ENCODE data around the gene HOMEZ. TPM values are rescaled to one million over a fixed set of nuclear protein-coding genes. Genes with fewer than 3 reads are reported as not detected.
A peak's percentile ranks its signal among the peaks of the same experiment; 100 is the strongest.

The HOMEZ gene
- total and polyA plus RNA-seq, 2 of the 8 experiments (the other 6 are each of a cell fraction or from before 2014, with no cell fraction given): 9.1 to 15.9 TPM

- no peak within 1 kb of the TSS for H2BK20ac ChIP-seq (ENCODE audit: low read length)
- FAIRE-seq: no peak
- TF ChIP-seq PHF8 (conservative IDR thresholded peaks at IDR 0.05; ENCODE audit: low read depth, low read length) (no peak), ASH2L (IDR thresholded peaks at IDR 0.05; ENCODE audit: low read length) (peak; percentile 28), SP2 (IDR thresholded peaks at IDR 0.05; ENCODE audit: low read length) (no peak), SIN3A (conservative IDR thresholded peaks at IDR 0.05 in 1 of 2, IDR thresholded peaks at IDR 0.05 in 1 of 2; ENCODE audit: low read depth in 1 of 2, low read length in 2 of 2) (peak in 1 of 2 experiments; percentile 41; a peak in 1 of 4 replicates), GTF2F1 (IDR thresholded peaks at IDR 0.05; ENCODE audit: borderline replicate concordance, low read depth, low read length) (no peak), EZH2 (IDR thresholded peaks at IDR 0.05; ENCODE audit: low read depth, low read length, severe bottlenecking) (peak; percentile 18)
- TF ChIP-seq, protein P1, sequence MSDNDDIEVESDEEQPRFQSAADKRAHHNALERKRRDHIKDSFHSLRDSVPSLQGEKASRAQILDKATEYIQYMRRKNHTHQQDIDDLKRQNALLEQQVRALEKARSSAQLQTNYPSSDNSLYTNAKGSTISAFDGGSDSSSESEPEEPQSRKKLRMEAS (IDR thresholded peaks at IDR 0.05): 0 out of 2 replicates have a peak, but pooled peaks have one; percentile 19
- TF ChIP-seq, protein P2, sequence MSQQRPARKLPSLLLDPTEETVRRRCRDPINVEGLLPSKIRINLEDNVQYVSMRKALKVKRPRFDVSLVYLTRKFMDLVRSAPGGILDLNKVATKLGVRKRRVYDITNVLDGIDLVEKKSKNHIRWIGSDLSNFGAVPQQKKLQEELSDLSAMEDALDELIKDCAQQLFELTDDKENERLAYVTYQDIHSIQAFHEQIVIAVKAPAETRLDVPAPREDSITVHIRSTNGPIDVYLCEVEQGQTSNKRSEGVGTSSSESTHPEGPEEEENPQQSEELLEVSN (IDR thresholded peaks at IDR 0.05): 0 out of 2 replicates have a peak, but pooled peaks have one; percentile 7
Measured at GRCh38 chr14:23302290-23303225, 16.6 kb upstream of the HOMEZ start, which contains the start of gene PPP1R3E. TSS of gene PPP1R3E (minus strand) at chr14:23302859. CDS start at chr14:23302576, 283 bp downstream.

More at GRCh38 chr14:23302290-23303225, 16.6 kb upstream of the HOMEZ start, which contains the start of gene PPP1R3E:
- peak within 1 kb of the TSS; percentile 65; the same call in 1 of the 2 replicates for H3K27ac ChIP-seq (ENCODE audit: low read depth, low read length)
- peak within 1 kb of the TSS; percentile 47; the same call in 1 of the 2 replicates for H2AFZ ChIP-seq (ENCODE audit: low read length)
- H4K5ac ChIP-seq (ENCODE audit: insufficient read length, low read depth, low read length): peak within 1 kb of the TSS; percentile 57
- H3K9me3 ChIP-seq (ENCODE audit: insufficient read depth in 2 of 2, low read depth in 1 of 2, low read length in 1 of 2): no peaks in the 10 kb centered on the region
- peak within 1 kb of the TSS; percentile 62 for H4K8ac ChIP-seq (ENCODE audit: extremely low read depth, insufficient read depth, low read length)
- ChIA-PET CTCF (ENCODE audit: partially characterized antibody) (interaction anchor here (0.9 to 5.7 kb wide), 8 partner anchors 7 to 258 kb away, joined by 3 to 40 read pairs (median 6); no protein-coding TSS in a partner anchor), POLR2A (ENCODE audit: partially characterized antibody) (interaction anchor here (0.8 to 4.7 kb wide), 17 partner anchors 9 to 295 kb away, joined by 3 to 35 read pairs (median 4); partner anchors contain the start of genes HOMEZ, PABPN1 and SLC22A17)
- H3K18ac ChIP-seq (ENCODE audit: extremely low read depth, low read length): peak within 1 kb of the TSS; percentile 78
- peak within 1 kb of the TSS; percentile 91 to 99 for H3K4me2 ChIP-seq (ENCODE audit: insufficient read depth in 1 of 2, low read depth in 2 of 2, low read length in 2 of 2)
- H2BK15ac ChIP-seq (ENCODE audit: low read length): no peak within 1 kb of the TSS
- peak within 1 kb of the TSS; percentile 29; the same call in 1 of the 2 replicates for H2BK12ac ChIP-seq (ENCODE audit: low read depth, low read length)
- no peaks in the 10 kb centered on the region for H3K79me1 ChIP-seq (ENCODE audit: low read depth, low read length)
- peak within 1 kb of the TSS in 3 of 4 experiments; percentile 15 to 66 (median 51); a peak in 5 of 7 replicates for H3K9ac ChIP-seq (replicated peaks in 1 of 4; ENCODE audit: extremely low read depth in 1 of 4, low read depth in 3 of 4, low read length in 3 of 4)
- DNase-seq (ENCODE audit: low read depth in 1 of 2, low spot score in 2 of 2): peak in 1 of 2 experiments; percentile 78
- H3K4me3 ChIP-seq (ENCODE audit: extremely low read depth in 1 of 4, insufficient read depth in 2 of 4, low read depth in 3 of 4, low read length in 4 of 4): peak within 1 kb of the TSS; percentile 56 to 93 (median 73)
- H3K4ac ChIP-seq (replicated peaks; ENCODE audit: insufficient read length, low read depth, low read length): no peak within 1 kb of the TSS
- H2BK5ac ChIP-seq (ENCODE audit: low read depth, low read length): peak within 1 kb of the TSS; percentile 83; the same call in 1 of the 2 replicates
- peaks cover 0 to 7% (median 1%) of the 10 kb centered on the region in 4 experiments; a peak in 4 of 7 replicates for H3K4me1 ChIP-seq (replicated peaks in 1 of 4; ENCODE audit: control insufficient read depth in 3 of 4, insufficient read depth in 4 of 4, low read length in 3 of 4)
- 11% methylated on average over 46 of the region's 81 CpGs; no CpG with 5 or more reads in 1 of the 2 experiments for WGBS, 2 experiments (ENCODE audit: extremely low coverage in 1 of 2, insufficient coverage in 1 of 2, insufficient read length in 1 of 2, insufficient replicate concordance in 2 of 2, low coverage in 1 of 2, low lambda C conversion rate in 2 of 2, missing lambda C conversion rate in 1 of 2)
- H2AK5ac ChIP-seq (ENCODE audit: low read depth, low read length): no peak within 1 kb of the TSS
- peaks cover 0 to 32% (median 22%) of the 10 kb centered on the region in 4 experiments; a peak in 6 of 7 replicates for H3K27me3 ChIP-seq (replicated peaks in 1 of 4; ENCODE audit: control insufficient read depth in 3 of 4, extremely low read depth in 1 of 4, insufficient read depth in 3 of 4, low read length in 3 of 4)
- H4K20me1 ChIP-seq (replicated peaks in 1 of 2; ENCODE audit: control insufficient read depth in 1 of 2, insufficient read depth in 2 of 2, low read length in 2 of 2): peaks cover 0 to 2% of the 10 kb centered on the region in 2 experiments
- H3K14ac ChIP-seq (ENCODE audit: insufficient read length): no peak within 1 kb of the TSS
- peak within 1 kb of the TSS; percentile 56 for H4K91ac ChIP-seq (replicated peaks; ENCODE audit: insufficient read length, low read length)
- H3K23ac ChIP-seq (ENCODE audit: insufficient read length): no peak within 1 kb of the TSS
- peaks cover 0 to 2% of the 10 kb centered on the region in 2 experiments; a peak in 1 of 4 replicates for H3K79me2 ChIP-seq (ENCODE audit: control insufficient read depth in 1 of 2, insufficient read depth in 2 of 2, low read length in 2 of 2)
- peaks cover 20% of the 10 kb centered on the region for H3K23me2 ChIP-seq (ENCODE audit: low read depth, low read length)
- no peaks in the 10 kb centered on the region for H3K36me3 ChIP-seq (ENCODE audit: control insufficient read depth in 2 of 4, insufficient read depth in 4 of 4, low read length in 3 of 4)
- peak within 1 kb of the TSS; percentile 64 for H3K56ac ChIP-seq (replicated peaks; ENCODE audit: insufficient read length, low read depth, low read length)
- no peak within 1 kb of the TSS for H2BK120ac ChIP-seq (replicated peaks; ENCODE audit: low read depth, low read length)

Data from H1 (cell line).